WTC11 (cell line): ENCODE measurements around the gene EDN1. TPM values are rescaled to one million over a fixed set of nuclear protein-coding genes. Genes with fewer than 3 reads are reported as not detected.

Source experiments
- ATAC-seq: fragments of 200-7000 bp; cut with Tn5 transposase; 2 replicates; pipeline ENCODE4 v1.10.0; 2021; ENCODE audit warnings: mild to moderate bottlenecking, moderate library complexity
- CTCF ChIA-PET: fragments of 300-600 bp; sonication (Branson Sonifier 250); formaldehyde crosslinking; loops from one replicate; lab custom pipeline; 2021; ENCODE audit warnings: antibody characterized with exemption; lab: Charles Lee
- POLR2A ChIA-PET: fragments of 350-600 bp; sonication (Branson Sonifier 250); formaldehyde crosslinking; loops from one replicate; lab custom pipeline; 2021; ENCODE audit warnings: antibody characterized with exemption; lab: Charles Lee
- DNase-seq: peaks from one replicate; pipeline ENCODE4 v3.0.0; 2021; ENCODE audit warnings: low spot score
- H3K27ac Mint-ChIP-seq: 2 replicates; pipeline ENCODE4 v1.8.0; 2021; ENCODE audit warnings: mixed read lengths
- H3K27me3 Mint-ChIP-seq: 2 replicates; pipeline ENCODE4 v1.8.0; 2021; ENCODE audit warnings: low read depth, mild to moderate bottlenecking, moderate library complexity, mixed read lengths
- H3K36me3 Mint-ChIP-seq: 2 replicates; pipeline ENCODE4 v1.8.0; 2021; ENCODE audit warnings: mixed read lengths
- H3K4me1 Mint-ChIP-seq: 2 replicates; pipeline ENCODE4 v1.8.0; 2022; ENCODE audit warnings: mixed read lengths
- H3K4me3 Mint-ChIP-seq: 2 replicates; pipeline ENCODE4 v1.8.0; 2021; ENCODE audit warnings: mild to moderate bottlenecking, moderate library complexity, mixed read lengths
- H3K9me3 Mint-ChIP-seq: 2 replicates; pipeline ENCODE4 v1.8.0; 2021; ENCODE audit warnings: mixed read lengths
- ATF1 ChIP-seq: sonication (generic); formaldehyde crosslinking; IDR thresholded peaks from 2 replicates; pipeline ENCODE4 v1.8.1; 2023; ENCODE audit warnings: mild to moderate bottlenecking, moderate library complexity, missing genetic modification reagents
- CREM ChIP-seq: sonication (generic); formaldehyde crosslinking; IDR thresholded peaks from 2 replicates; pipeline ENCODE4 v1.8.1; 2022; ENCODE audit warnings: mild to moderate bottlenecking, missing genetic modification reagents, moderate library complexity
- ELF4 ChIP-seq: sonication (generic); formaldehyde crosslinking; IDR thresholded peaks from 2 replicates; pipeline ENCODE4 v1.8.1; 2022; ENCODE audit warnings: low read depth, mild to moderate bottlenecking, moderate library complexity, missing genetic modification reagents
- HMGA2 ChIP-seq: fragments of 250-450 bp; sonication (Bioruptor Pico); IDR thresholded peaks from 2 replicates; pipeline ENCODE4 v1.4.0; 2021; ENCODE audit warnings: mild to moderate bottlenecking, moderate library complexity
- JAZF1 ChIP-seq: fragments of 250-450 bp; sonication (Bioruptor Pico); IDR thresholded peaks from 2 replicates; pipeline ENCODE4 v1.9.0; 2021; ENCODE audit warnings: moderate library complexity, mild to moderate bottlenecking, inconsistent platforms
- NFE2L1 ChIP-seq: sonication (generic); formaldehyde crosslinking; IDR thresholded peaks from 2 replicates; pipeline ENCODE4 v1.8.1; 2023; ENCODE audit warnings: missing genetic modification reagents
- SMAD4 ChIP-seq: sonication (generic); formaldehyde crosslinking; IDR thresholded peaks from 2 replicates; pipeline ENCODE4 v1.8.0; 2022; ENCODE audit warnings: mild to moderate bottlenecking, missing genetic modification reagents
- SOX15 ChIP-seq: fragments of 250-450 bp; sonication (Bioruptor Pico); IDR thresholded peaks from 2 replicates; pipeline ENCODE4 v1.9.0; 2021; ENCODE audit warnings: mild to moderate bottlenecking
- TEAD1 ChIP-seq: sonication (generic); formaldehyde crosslinking; IDR thresholded peaks from 2 replicates; pipeline ENCODE4 v1.8.0; 2022; ENCODE audit warnings: mild to moderate bottlenecking, missing genetic modification reagents
- ZBTB21 ChIP-seq: sonication (generic); formaldehyde crosslinking; IDR thresholded peaks from 2 replicates; pipeline ENCODE4 v1.8.1; 2023; ENCODE audit warnings: mild to moderate bottlenecking, missing genetic modification reagents, borderline replicate concordance
- ZNF138 ChIP-seq: sonication (generic); formaldehyde crosslinking; conservative IDR thresholded peaks from 2 replicates; pipeline ENCODE4 v1.8.1; 2022; ENCODE audit warnings: mild to moderate bottlenecking, moderate library complexity, missing genetic modification reagents
- total RNA-seq: library from RNA; stranded (reverse); gene quantifications from 3 replicates; pipeline ENCODE4 v1.2.3, GENCODE V29; 2021
- TF ChIP-seq, protein P1 (sequence below): sonication (generic); formaldehyde crosslinking; IDR thresholded peaks from 2 replicates; pipeline ENCODE4 v1.8.0; 2023; ENCODE audit warnings: missing genetic modification reagents, mild to moderate bottlenecking, borderline replicate concordance
- TF ChIP-seq, protein P2 (sequence below): sonication (generic); formaldehyde crosslinking; IDR thresholded peaks from 2 replicates; pipeline ENCODE4 v1.8.0; 2022; ENCODE audit warnings: mild to moderate bottlenecking, missing genetic modification reagents
- TF ChIP-seq, protein P3 (sequence below): sonication (generic); formaldehyde crosslinking; conservative IDR thresholded peaks from 2 replicates; pipeline ENCODE4 v1.8.1; 2022; ENCODE audit warnings: mild to moderate bottlenecking, missing genetic modification reagents
- TF ChIP-seq, protein P4 (sequence below): sonication (generic); formaldehyde crosslinking; IDR thresholded peaks from 2 replicates; pipeline ENCODE4 v1.8.1; 2022; ENCODE audit warnings: low read depth, mild to moderate bottlenecking, moderate library complexity, missing genetic modification reagents, borderline replicate concordance
- TF ChIP-seq, protein P5 (sequence below): sonication (generic); formaldehyde crosslinking; IDR thresholded peaks from 2 replicates; pipeline ENCODE4 v1.8.1; 2022; ENCODE audit warnings: low read depth, missing genetic modification reagents, borderline replicate concordance

The EDN1 gene
- total RNA-seq, 1 experiment from 2014 or later = 1.0 TPM

DNA sequence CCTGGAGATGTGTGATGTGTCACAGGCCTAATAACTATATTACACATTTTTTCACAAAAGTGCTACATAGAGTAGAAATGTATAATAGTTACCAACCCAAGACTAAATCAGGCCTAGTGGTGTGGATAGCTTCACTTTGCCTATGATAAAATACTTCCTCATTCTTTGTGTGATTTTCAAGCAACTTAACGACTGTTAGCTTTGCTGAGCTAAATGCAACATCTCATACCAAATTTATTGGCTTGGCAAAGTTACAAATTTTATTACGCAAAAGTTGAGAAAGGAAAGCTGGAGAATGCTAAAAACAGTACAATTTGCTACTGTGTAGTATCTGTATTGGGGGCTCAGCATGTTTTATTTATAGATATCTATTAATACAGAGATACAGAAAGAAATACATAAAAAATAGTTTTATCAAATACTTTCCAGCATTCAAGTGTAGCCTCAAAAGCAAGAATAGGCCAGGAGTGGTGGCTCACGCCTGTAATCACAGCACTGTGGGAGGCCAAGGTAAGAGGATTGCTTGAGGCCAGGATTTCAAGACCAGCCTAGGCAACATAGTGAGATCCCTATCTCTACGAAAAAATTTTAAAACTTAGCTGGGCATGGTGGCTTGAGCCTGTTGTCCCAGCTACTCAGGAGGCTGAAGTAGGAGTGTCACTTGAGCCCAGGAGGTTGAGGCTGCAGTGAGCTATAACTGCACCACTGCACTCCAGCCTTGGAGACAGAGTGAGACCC is 3.6 kb upstream of the EDN1 start (continued):
- TF ChIP-seq SMAD4 = no peak
- TF ChIP-seq HMGA2 (CRISPR knock-in tag) = no peak

DNA sequence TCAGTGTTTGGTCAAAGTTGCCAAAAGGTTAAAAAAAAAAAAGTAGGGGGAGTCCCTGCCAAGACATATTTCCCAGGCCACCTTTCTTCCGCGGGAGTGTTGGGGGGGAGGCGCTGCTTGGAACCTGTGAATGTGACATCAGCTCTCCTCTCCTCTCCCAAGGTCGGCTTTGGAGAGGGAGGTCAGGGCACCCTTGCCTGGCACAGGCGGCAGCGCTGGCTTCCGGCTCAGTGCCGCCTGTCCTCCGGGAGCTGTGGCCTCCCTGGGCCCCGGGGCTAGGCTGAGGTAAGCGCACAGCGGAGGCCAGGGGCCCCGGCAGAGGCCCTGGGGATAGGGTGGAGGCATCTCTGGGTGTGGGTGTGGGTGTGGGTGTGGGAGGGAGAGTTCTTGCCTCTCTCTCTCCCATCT is 1.9 kb upstream of the EDN1 start:
- Mint-ChIP-seq H3K4me1 (peaks cover 48% of the 10 kb centered on the region), H3K9me3 (no peaks in the 10 kb centered on the region)
- no peak for DNase-seq
- TF ChIP-seq ZBTB21 (CRISPR knock-in tag) (no peak), CREM (CRISPR knock-in tag) (no peak), SOX15 (CRISPR knock-in tag) (no peak), TEAD1 (CRISPR knock-in tag) (no peak), NFE2L1 (CRISPR knock-in tag) (no peak), ZNF138 (CRISPR knock-in tag) (no peak), JAZF1 (CRISPR knock-in tag) (no peak), ELF4 (CRISPR knock-in tag) (no peak), ATF1 (CRISPR knock-in tag) (no peak)
- TF ChIP-seq, protein P1, sequence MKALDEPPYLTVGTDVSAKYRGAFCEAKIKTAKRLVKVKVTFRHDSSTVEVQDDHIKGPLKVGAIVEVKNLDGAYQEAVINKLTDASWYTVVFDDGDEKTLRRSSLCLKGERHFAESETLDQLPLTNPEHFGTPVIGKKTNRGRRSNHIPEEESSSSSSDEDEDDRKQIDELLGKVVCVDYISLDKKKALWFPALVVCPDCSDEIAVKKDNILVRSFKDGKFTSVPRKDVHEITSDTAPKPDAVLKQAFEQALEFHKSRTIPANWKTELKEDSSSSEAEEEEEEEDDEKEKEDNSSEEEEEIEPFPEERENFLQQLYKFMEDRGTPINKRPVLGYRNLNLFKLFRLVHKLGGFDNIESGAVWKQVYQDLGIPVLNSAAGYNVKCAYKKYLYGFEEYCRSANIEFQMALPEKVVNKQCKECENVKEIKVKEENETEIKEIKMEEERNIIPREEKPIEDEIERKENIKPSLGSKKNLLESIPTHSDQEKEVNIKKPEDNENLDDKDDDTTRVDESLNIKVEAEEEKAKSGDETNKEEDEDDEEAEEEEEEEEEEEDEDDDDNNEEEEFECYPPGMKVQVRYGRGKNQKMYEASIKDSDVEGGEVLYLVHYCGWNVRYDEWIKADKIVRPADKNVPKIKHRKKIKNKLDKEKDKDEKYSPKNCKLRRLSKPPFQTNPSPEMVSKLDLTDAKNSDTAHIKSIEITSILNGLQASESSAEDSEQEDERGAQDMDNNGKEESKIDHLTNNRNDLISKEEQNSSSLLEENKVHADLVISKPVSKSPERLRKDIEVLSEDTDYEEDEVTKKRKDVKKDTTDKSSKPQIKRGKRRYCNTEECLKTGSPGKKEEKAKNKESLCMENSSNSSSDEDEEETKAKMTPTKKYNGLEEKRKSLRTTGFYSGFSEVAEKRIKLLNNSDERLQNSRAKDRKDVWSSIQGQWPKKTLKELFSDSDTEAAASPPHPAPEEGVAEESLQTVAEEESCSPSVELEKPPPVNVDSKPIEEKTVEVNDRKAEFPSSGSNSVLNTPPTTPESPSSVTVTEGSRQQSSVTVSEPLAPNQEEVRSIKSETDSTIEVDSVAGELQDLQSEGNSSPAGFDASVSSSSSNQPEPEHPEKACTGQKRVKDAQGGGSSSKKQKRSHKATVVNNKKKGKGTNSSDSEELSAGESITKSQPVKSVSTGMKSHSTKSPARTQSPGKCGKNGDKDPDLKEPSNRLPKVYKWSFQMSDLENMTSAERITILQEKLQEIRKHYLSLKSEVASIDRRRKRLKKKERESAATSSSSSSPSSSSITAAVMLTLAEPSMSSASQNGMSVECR (CRISPR knock-in tag) = no peak
- TF ChIP-seq, protein P2, sequence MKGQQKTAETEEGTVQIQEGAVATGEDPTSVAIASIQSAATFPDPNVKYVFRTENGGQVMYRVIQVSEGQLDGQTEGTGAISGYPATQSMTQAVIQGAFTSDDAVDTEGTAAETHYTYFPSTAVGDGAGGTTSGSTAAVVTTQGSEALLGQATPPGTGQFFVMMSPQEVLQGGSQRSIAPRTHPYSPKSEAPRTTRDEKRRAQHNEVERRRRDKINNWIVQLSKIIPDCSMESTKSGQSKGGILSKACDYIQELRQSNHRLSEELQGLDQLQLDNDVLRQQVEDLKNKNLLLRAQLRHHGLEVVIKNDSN = no peak
- TF ChIP-seq, protein P3, sequence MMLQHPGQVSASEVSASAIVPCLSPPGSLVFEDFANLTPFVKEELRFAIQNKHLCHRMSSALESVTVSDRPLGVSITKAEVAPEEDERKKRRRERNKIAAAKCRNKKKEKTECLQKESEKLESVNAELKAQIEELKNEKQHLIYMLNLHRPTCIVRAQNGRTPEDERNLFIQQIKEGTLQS (CRISPR knock-in tag) = no peak
- TF ChIP-seq, protein P4, sequence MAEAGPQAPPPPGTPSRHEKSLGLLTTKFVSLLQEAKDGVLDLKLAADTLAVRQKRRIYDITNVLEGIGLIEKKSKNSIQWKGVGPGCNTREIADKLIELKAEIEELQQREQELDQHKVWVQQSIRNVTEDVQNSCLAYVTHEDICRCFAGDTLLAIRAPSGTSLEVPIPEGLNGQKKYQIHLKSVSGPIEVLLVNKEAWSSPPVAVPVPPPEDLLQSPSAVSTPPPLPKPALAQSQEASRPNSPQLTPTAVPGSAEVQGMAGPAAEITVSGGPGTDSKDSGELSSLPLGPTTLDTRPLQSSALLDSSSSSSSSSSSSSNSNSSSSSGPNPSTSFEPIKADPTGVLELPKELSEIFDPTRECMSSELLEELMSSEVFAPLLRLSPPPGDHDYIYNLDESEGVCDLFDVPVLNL (CRISPR knock-in tag) = no peak
- TF ChIP-seq, protein P5, sequence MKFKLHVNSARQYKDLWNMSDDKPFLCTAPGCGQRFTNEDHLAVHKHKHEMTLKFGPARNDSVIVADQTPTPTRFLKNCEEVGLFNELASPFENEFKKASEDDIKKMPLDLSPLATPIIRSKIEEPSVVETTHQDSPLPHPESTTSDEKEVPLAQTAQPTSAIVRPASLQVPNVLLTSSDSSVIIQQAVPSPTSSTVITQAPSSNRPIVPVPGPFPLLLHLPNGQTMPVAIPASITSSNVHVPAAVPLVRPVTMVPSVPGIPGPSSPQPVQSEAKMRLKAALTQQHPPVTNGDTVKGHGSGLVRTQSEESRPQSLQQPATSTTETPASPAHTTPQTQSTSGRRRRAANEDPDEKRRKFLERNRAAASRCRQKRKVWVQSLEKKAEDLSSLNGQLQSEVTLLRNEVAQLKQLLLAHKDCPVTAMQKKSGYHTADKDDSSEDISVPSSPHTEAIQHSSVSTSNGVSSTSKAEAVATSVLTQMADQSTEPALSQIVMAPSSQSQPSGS (CRISPR knock-in tag) = no peak
- TF ChIP-seq, all 79 proteins: peak for 0
- Mint-ChIP-seq H3K4me3 (no peak overlapping the region), H3K36me3 (no peaks in the 10 kb centered on the region), H3K27ac (no peak overlapping the region), H3K27me3 (peaks cover 26% of the 10 kb centered on the region)
- POLR2A ChIA-PET = interaction anchor here (0.7 kb wide), 1 partner anchor 8 kb away, joined by 5 read pairs; no protein-coding TSS in a partner anchor
- CTCF ChIA-PET = interaction anchor here (0.9 to 5.1 kb wide), 9 partner anchors 10 to 703 kb away, joined by 3 to 35 read pairs (median 6); no protein-coding TSS in a partner anchor
- ATAC-seq = no peak
